ENCODE results near the gene SLCO2A1. TPM values are rescaled to one million over a fixed set of nuclear protein-coding genes. Genes with fewer than 3 reads are reported as not detected.

SLCO2A1 gene
- total RNA-seq, 1 donor from 2014 or later: 234 TPM

DNA sequence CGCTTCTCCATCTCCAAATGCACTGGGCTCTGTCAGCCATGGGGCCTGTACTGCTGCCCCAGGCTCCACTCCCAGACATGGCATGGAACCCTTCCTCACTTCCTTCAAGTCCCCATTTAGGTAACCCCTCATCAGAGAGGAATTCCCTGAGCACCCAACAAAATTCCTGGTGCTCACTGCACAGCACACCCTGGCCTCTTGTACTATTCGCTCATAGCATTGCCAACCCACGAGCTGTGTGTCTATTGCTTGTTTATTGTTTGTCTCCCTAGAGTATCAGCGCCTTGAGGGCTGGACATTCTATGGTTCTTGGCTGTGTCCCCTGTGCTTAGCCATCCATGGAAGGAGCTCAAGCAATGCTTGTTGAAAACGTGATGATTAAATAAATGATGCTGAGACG is 46.1 kb upstream of the SLCO2A1 start:
- Histone ChIP-seq H3K27me3 (no peaks in the 10 kb centered on the region), H3K4me1 (no peaks in the 10 kb centered on the region), H3K27ac (no peak overlapping the region), H3K4me3 (no peak overlapping the region), H3K9me3 (no peaks in the 10 kb centered on the region), H3K36me3 (no peaks in the 10 kb centered on the region)
- intact Hi-C loops (cut with DNase I): no loop called here
- ATAC-seq: no peak
- no peak for DNase-seq
- TF ChIP-seq, protein P1, sequence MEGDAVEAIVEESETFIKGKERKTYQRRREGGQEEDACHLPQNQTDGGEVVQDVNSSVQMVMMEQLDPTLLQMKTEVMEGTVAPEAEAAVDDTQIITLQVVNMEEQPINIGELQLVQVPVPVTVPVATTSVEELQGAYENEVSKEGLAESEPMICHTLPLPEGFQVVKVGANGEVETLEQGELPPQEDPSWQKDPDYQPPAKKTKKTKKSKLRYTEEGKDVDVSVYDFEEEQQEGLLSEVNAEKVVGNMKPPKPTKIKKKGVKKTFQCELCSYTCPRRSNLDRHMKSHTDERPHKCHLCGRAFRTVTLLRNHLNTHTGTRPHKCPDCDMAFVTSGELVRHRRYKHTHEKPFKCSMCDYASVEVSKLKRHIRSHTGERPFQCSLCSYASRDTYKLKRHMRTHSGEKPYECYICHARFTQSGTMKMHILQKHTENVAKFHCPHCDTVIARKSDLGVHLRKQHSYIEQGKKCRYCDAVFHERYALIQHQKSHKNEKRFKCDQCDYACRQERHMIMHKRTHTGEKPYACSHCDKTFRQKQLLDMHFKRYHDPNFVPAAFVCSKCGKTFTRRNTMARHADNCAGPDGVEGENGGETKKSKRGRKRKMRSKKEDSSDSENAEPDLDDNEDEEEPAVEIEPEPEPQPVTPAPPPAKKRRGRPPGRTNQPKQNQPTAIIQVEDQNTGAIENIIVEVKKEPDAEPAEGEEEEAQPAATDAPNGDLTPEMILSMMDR (IDR thresholded peaks at IDR 0.05): no peak

DNA sequence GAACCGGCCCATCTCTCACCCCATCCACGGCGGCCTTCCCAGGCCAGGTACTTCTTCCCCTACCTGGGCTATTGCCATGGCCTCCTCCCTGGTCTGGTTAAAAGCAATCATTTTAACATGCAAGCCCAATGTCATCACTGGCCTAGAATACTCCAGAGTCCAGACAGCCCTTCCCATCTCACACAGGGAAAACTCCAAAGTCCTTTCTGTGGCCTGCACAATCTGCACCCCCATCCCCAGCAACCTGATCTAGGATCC is 45.8 kb upstream of the SLCO2A1 start:
- DNase-seq (no peak), ATAC-seq (no peak)
- Histone ChIP-seq H3K27me3 (no peaks in the 10 kb centered on the region), H3K4me1 (no peaks in the 10 kb centered on the region), H3K9me3 (no peaks in the 10 kb centered on the region), H3K36me3 (no peaks in the 10 kb centered on the region), H3K27ac (no peak overlapping the region), H3K4me3 (no peak overlapping the region)
- TF ChIP-seq, protein P1 (IDR thresholded peaks at IDR 0.05): no peak
- intact Hi-C loops (cut with DNase I): no loop called here

GRCh38 chr3:134074790-134075567 is 45.3 kb upstream of the SLCO2A1 start:
- TF ChIP-seq, protein P1 (IDR thresholded peaks at IDR 0.05): no peak
- Histone ChIP-seq H3K27me3 (no peaks in the 10 kb centered on the region), H3K9me3 (no peaks in the 10 kb centered on the region), H3K36me3 (no peaks in the 10 kb centered on the region), H3K27ac (no peak overlapping the region), H3K4me1 (no peaks in the 10 kb centered on the region), H3K4me3 (no peak overlapping the region)
- DNase-seq (no peak), ATAC-seq (no peak)
- intact Hi-C loops (cut with DNase I): no loop called here

GRCh38 chr3:134074001-134074789 is 44.5 kb upstream of the SLCO2A1 start:
- Histone ChIP-seq H3K36me3 (no peaks in the 10 kb centered on the region), H3K4me1 (no peaks in the 10 kb centered on the region), H3K9me3 (no peaks in the 10 kb centered on the region), H3K27me3 (no peaks in the 10 kb centered on the region), H3K27ac (no peak overlapping the region), H3K4me3 (no peak overlapping the region)
- DNase-seq: no peak
- TF ChIP-seq, protein P1 (IDR thresholded peaks at IDR 0.05): no peak
- ATAC-seq: peak; percentile 15
- intact Hi-C loops (cut with DNase I): no loop called here

DNA sequence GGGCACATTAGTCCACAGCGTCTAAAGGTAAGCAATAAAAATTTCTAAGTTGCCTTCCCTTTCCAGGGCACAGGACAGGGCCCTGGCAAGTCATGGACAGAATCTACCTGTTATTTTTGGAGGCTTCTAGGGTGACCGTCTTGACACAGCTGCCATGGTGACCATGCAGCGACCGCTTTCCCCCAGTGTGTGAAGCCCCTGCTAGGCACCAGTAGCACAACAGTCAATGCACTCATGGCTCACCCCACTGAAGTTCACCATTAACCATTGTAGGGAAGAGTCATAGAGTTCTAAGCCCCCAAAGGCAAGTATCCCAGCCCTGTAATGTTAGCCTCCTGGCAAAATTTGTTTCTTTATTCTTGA is 43.8 kb upstream of the SLCO2A1 start:
- Histone ChIP-seq H3K4me1 (no peaks in the 10 kb centered on the region), H3K9me3 (no peaks in the 10 kb centered on the region), H3K27ac (no peak overlapping the region), H3K4me3 (no peak overlapping the region), H3K36me3 (no peaks in the 10 kb centered on the region), H3K27me3 (no peaks in the 10 kb centered on the region)
- ATAC-seq (no peak), DNase-seq (no peak)
- TF ChIP-seq, protein P1 (IDR thresholded peaks at IDR 0.05): no peak
- intact Hi-C loops (cut with DNase I): no loop called here

Measured in upper lobe of right lung (tissue), 1 donor.